Sigmoid colon (tissue), 7 donors: ENCODE measurements around the gene UBE2R2. TPM values are rescaled to one million over a fixed set of nuclear protein-coding genes. Genes with fewer than 3 reads are reported as not detected.
"Not testable (repeated sequence)": the region's sequence is repeated elsewhere in the genome, so short reads cannot be mapped to it uniquely, and the experiment has no call there.

ENCODE experiments used
- DNase-seq: peaks from one replicate; pipeline ENCODE4 v3.0.0-alpha.2; 2019
- H3K27ac ChIP-seq, 4 donors: fragments of 200-600 bp; sonication (generic); one replicate each; pipeline ENCODE4 v1.5.1; 2016 to 2019; ENCODE audit warnings: mild to moderate bottlenecking in 1 of 4
- H3K27me3 ChIP-seq, 3 donors: fragments of 200-600 bp; sonication (generic); one replicate each; pipeline ENCODE4 v1.5.1; 2019; ENCODE audit warnings: mild to moderate bottlenecking in 1 of 3
- H3K36me3 ChIP-seq, 4 donors: fragments of 200-600 bp; sonication (generic); one replicate each; pipeline ENCODE4 v1.5.1; 2016 to 2019
- H3K4me1 ChIP-seq, 4 donors: fragments of 200-600 bp; sonication (generic); one replicate each; pipeline ENCODE4 v1.5.1; 2017 to 2019
- H3K4me3 ChIP-seq, 4 donors: fragments of 200-600 bp; sonication (generic); one replicate each; pipeline ENCODE4 v1.5.1; 2017 to 2019; ENCODE audit warnings: mild to moderate bottlenecking in 2 of 4, moderate library complexity in 1 of 4
- H3K9me3 ChIP-seq, 4 donors: fragments of 200-600 bp in 3 of 4; sonication (generic) in 3 of 4; one replicate each; pipeline versions ENCODE4 v1.5.1 to v1.6.1; 2013 to 2019
- EP300 ChIP-seq, 4 donors: sonication (generic); formaldehyde crosslinking; IDR thresholded peaks; one replicate each; pipeline ENCODE4 v1.6.1; 2017; ENCODE audit warnings: antibody characterized with exemption in 4 of 4
- POLR2A ChIP-seq, 2 donors: fragments of 450-650 bp; IDR thresholded peaks; one replicate each; pipeline ENCODE4 v1.6.1; 2016; ENCODE audit warnings: antibody characterized with exemption in 2 of 2, mild to moderate bottlenecking in 2 of 2, moderate library complexity in 2 of 2
- POLR2AphosphoS5 ChIP-seq, 4 donors: sonication (generic); formaldehyde crosslinking; IDR thresholded peaks; one replicate each; pipeline ENCODE4 v1.6.1; 2017; ENCODE audit warnings: antibody characterized with exemption in 4 of 4
- WGBS, 2 donors: extraction: QIAGEN DNeasy Blood & Tissue Kit; methylation state at CpG; one replicate each; pipeline ENCODE4 v1.1.7; 2013; 5-methylcytosine and 5-hydroxymethylcytosine counted together
- intact Hi-C: fragments of 100-400 bp; cut with DNase I; formaldehyde crosslinking; loops from one replicate; pipeline ENCODE4 v1.15.1; 2023
- polyA plus RNA-seq, 3 donors: library from polyadenylated mRNA; stranded (reverse); fragments of 200-250 nt; gene quantifications; one replicate each; pipeline ENCODE4 v1.2.3, GENCODE V29; 2013
- small RNA-seq, 3 donors: library from RNA; depleted of rRNA; stranded (forward); fragments of <200 nt; gene quantifications; one replicate each; pipeline ENCODE3, GENCODE V24; 2016
- total RNA-seq, 4 donors: library from RNA; depleted of rRNA; stranded (reverse); fragments of >200 nt; gene quantifications; one replicate each; pipeline ENCODE4 v1.1.0, GENCODE V29; 2016
- TF ChIP-seq, protein P1 (sequence below), 4 experiments: fragments of 450-650 bp in 3 of 4; fragments of 200-600 bp in 1 of 4; IDR thresholded peaks; one replicate each; pipeline ENCODE4 v1.5.1; 2016 to 2019; ENCODE audit warnings: antibody characterized with exemption in 4 of 4, mild to moderate bottlenecking in 3 of 4, moderate library complexity in 2 of 4
- donor health status: healthy with polysubstance abuse.
- donor health status: Bipolar disorder and iron deficiency.
- donor health status: healthy.

UBE2R2 gene
- total and polyA plus RNA-seq, 7 donors: 23.2 to 32.4 (median 25.4) TPM

DNA sequence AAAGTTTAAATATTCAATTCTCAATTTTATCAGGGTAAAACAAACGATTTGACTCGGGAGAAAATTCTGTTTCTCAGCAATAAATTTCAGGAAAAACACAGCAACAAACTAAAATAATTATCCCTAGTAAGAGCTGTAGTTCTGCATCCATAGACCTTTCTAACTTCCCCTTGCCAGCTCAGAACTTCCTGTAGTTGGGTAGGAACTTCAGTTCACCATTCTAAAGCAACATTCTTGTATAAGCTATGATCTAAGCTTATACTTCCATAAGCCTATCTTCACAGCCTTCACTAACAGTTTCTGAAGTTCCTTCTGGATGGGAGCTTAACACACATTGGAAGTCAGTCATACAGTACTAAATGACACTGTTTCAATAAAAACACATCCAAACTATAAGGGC, 135.1 kb downstream of the UBE2R2 start:
- intact Hi-C loops: no loop called here
- Histone ChIP-seq H3K9me3 (no peaks in the 10 kb centered on the region), H3K4me3 (no peak overlapping the region), H3K27ac (no peak overlapping the region), H3K27me3 (no peaks in the 10 kb centered on the region), H3K4me1 (peaks cover 0 to 10% (median 7%) of the 10 kb centered on the region in 4 donors), H3K36me3 (peaks cover 0 to 31% (median 12%) of the 10 kb centered on the region in 4 donors)
- WGBS, 2 donors: 77 to 86% methylated on average over 2 of the region's 2 CpGs
- no peak for TF ChIP-seq EP300 (IDR thresholded peaks at IDR 0.05)
- no peak for DNase-seq

DNA sequence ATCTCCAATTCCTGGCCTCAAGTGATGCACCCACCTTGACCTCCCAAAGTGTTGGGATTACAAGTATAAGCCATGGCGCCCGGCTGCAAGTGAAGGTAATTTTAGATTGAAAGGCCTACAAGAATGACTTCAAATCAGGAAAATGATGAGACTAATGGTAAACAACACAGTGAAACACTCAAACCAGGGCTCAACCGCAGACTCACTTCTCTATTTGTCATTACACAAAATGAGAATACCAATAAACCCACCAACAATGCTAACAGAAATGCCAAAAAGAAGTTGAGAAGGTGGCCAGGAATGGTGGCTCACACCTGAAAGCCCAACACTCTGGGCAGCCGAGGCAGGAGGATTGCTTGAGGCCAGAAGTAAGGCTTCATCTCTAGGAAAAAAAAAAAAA, 139.6 kb downstream of the UBE2R2 start:
- TF ChIP-seq POLR2AphosphoS5 (IDR thresholded peaks at IDR 0.05): no peak
- TF ChIP-seq, protein P1, sequence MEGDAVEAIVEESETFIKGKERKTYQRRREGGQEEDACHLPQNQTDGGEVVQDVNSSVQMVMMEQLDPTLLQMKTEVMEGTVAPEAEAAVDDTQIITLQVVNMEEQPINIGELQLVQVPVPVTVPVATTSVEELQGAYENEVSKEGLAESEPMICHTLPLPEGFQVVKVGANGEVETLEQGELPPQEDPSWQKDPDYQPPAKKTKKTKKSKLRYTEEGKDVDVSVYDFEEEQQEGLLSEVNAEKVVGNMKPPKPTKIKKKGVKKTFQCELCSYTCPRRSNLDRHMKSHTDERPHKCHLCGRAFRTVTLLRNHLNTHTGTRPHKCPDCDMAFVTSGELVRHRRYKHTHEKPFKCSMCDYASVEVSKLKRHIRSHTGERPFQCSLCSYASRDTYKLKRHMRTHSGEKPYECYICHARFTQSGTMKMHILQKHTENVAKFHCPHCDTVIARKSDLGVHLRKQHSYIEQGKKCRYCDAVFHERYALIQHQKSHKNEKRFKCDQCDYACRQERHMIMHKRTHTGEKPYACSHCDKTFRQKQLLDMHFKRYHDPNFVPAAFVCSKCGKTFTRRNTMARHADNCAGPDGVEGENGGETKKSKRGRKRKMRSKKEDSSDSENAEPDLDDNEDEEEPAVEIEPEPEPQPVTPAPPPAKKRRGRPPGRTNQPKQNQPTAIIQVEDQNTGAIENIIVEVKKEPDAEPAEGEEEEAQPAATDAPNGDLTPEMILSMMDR (IDR thresholded peaks at IDR 0.05): no peak
- TF ChIP-seq POLR2A (IDR thresholded peaks at IDR 0.05): no peak
- TF ChIP-seq EP300 (IDR thresholded peaks at IDR 0.05): no peak
- DNase-seq: no peak
- no peaks in the 10 kb centered on the region for H3K9me3 ChIP-seq
- no peak overlapping the region for H3K27ac ChIP-seq
- 81 to 96% methylated on average over 4 of the region's 4 CpGs for WGBS, 2 donors
- no peaks in the 10 kb centered on the region for H3K27me3 ChIP-seq
- no peak overlapping the region for H3K4me3 ChIP-seq
- no peaks in the 10 kb centered on the region for H3K4me1 ChIP-seq
- intact Hi-C loops: no loop called here
- peaks cover 0 to 51% (median 12%) of the 10 kb centered on the region in 4 donors for H3K36me3 ChIP-seq

DNA sequence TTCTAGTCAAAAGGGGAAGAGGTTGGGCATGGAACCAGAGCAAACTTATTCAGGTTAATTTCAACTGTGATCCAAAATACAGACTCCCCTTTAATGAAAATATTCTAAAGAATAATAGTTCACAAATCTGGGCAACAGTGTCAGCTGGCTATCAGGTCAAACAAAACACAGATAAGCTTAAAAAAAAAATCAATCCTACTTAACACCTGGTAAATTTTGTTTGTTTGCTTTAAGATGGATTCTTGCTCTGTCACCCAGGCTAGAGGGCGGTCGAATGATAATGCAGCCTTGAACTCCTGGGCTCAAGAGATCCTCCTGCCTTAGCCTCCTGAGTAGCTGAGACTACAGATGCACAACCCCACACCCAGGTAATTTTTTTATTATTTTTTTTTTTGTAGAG, 142.8 kb downstream of the UBE2R2 start:
- Histone ChIP-seq H3K9me3 (no peaks in the 10 kb centered on the region), H3K27me3 (no peaks in the 10 kb centered on the region), H3K27ac (no peak overlapping the region), H3K4me1 (no peaks in the 10 kb centered on the region), H3K36me3 (peaks cover 0 to 39% (median 6%) of the 10 kb centered on the region in 4 donors), H3K4me3 (no peak overlapping the region)
- 89 to 99% methylated on average over 2 of the region's 2 CpGs for WGBS, 2 donors
- DNase-seq: no peak
- intact Hi-C loops: no loop called here
- TF ChIP-seq, protein P1 (IDR thresholded peaks at IDR 0.05): no peak
- TF ChIP-seq POLR2A (IDR thresholded peaks at IDR 0.05): no peak
- TF ChIP-seq EP300 (IDR thresholded peaks at IDR 0.05): no peak
- no peak for TF ChIP-seq POLR2AphosphoS5 (IDR thresholded peaks at IDR 0.05)

DNA sequence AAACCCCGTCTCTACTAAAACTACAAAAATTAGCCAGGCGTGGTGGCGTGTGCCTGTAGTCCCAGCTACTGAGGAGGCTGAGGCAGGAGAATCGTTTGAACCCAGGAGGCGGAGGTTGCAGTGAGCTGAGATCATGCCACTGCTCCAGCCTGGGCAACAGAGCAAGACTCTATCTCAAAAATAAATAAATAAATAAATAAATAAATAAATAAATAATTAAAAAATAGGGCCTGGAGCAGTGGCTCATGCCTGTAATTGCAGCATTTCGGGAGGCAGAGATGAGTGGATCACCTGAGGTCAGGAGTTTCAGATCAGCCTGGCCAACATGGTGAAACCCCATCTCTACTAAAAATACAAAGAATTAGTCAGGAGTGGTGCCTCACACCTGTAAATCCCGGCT, 145.5 kb downstream of the UBE2R2 start:
- 84 to 92% methylated on average over 7 of the region's 7 CpGs for WGBS, 2 donors
- H3K27me3 ChIP-seq, intact Hi-C loops, H3K9me3 ChIP-seq, H3K27ac ChIP-seq, DNase-seq, H3K4me3 ChIP-seq, H3K4me1 ChIP-seq: not testable (repeated sequence)
- peaks cover 0 to 32% (median 2%) of the 10 kb centered on the region in 4 donors for H3K36me3 ChIP-seq

DNA sequence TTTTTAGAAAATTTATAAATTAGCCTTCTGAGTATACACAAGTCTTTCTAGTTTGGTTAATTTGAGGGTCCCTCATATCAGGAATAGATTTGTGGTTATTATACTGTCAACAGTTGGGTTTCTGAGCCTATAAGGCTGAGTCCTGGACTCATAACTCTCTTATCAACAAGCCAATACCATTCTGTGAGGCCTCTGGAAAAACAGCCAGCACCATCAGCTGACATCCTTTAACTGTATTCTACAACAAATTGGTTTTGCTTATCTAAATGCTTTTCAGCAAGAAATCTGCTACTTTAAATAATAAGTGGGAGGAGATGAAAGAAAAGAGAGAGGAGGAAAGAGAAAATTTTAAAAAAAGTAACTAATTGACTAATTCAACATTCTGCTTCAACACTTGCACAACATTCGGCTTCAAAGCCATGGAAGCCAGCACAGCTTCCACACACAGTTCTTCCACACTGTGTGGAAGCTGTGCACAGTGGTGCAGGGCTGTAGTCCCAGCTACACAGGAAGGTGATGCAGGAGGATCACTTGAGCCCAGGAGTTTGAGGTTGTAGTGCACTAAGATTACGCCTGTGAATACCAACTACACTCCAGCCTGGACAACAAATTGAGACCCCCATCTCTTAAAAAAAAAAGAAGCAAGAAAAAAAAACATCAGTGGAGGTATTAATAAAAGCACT, 147.3 kb downstream of the UBE2R2 start:
- WGBS, 2 donors: 96 to 98% methylated on average over 2 of the region's 2 CpGs
- intact Hi-C loops: no loop called here
- H3K27ac ChIP-seq: no peak overlapping the region

More for the DNA sequence above, 147.3 kb downstream of the UBE2R2 start:
- no peak for DNase-seq
- Histone ChIP-seq H3K27me3 (no peaks in the 10 kb centered on the region), H3K4me3 (no peak overlapping the region), H3K4me1 (no peaks in the 10 kb centered on the region), H3K9me3 (no peaks in the 10 kb centered on the region), H3K36me3 (peaks cover 0 to 18% (median 2%) of the 10 kb centered on the region in 4 donors)
- TF ChIP-seq EP300 (IDR thresholded peaks at IDR 0.05): no peak

Small RNA genes within 50 kb of the gene (small RNA-seq; reads per million reads assigned to genes)
- gene RF00019 (0 reads per million in 3 donors), gene RNU4ATAC11P (0 reads per million in 3 donors), gene SNORD121A (20.7 to 56.8 (median 35.8) reads per million in 3 donors), gene SNORD121B (0 reads per million in 3 donors)

Other genes starting within 250 kb of the UBE2R2 start
- 1 to 10 TPM in 1 of 4 donors, not detected in 3; 8.9 TPM for gene PRSS3, start 21.6 kb upstream of the UBE2R2 start, total RNA-seq
- gene PRSS3, start 21.6 kb upstream of the UBE2R2 start, polyA plus RNA-seq: 100 to 1,000 TPM; 148 to 519 (median 347) TPM
- gene UBAP2, start 231.7 kb downstream of the UBE2R2 start, total RNA-seq: 10 to 100 TPM; 28.8 to 50.4 (median 37.0) TPM
- gene UBAP2, start 231.7 kb downstream of the UBE2R2 start, polyA plus RNA-seq: 10 to 100 TPM in 1 of 3 donors, 1 to 10 TPM in 2; 6.6 to 19.9 (median 7.4) TPM